ENCODE measurements around the gene FLNC. TPM values are rescaled to one million over a fixed set of nuclear protein-coding genes. Genes with fewer than 3 reads are reported as not detected.
A peak's percentile ranks its signal among the peaks of the same experiment; 100 is the strongest.

FLNC gene
- total and polyA plus RNA-seq, 2 of the 13 experiments (the other 11 are each of a cell fraction or from before 2014, with no cell fraction given): 0.02 TPM; not detected in 1

- no peak for TF ChIP-seq ZNF775 (CRISPR knock-in tag; IDR thresholded peaks at IDR 0.05; ENCODE audit: borderline replicate concordance)
- TF ChIP-seq SALL2 (CRISPR knock-in tag; IDR thresholded peaks at IDR 0.05): no peak
- TF ChIP-seq SAFB2 (CRISPR knock-in tag; IDR thresholded peaks at IDR 0.05; ENCODE audit: borderline replicate concordance, low read depth): peak; percentile 69; the same call in 1 of the 2 replicates
- TF ChIP-seq HOXA3 (CRISPR knock-in tag; IDR thresholded peaks at IDR 0.05): peak; percentile 32; the same call in 1 of the 2 replicates
- TF ChIP-seq SNAPC5 (CRISPR knock-in tag; IDR thresholded peaks at IDR 0.05; ENCODE audit: borderline replicate concordance): no peak
- TF ChIP-seq ZNF614 (CRISPR knock-in tag; IDR thresholded peaks at IDR 0.05; ENCODE audit: borderline replicate concordance): peak; percentile 12; the same call in 1 of the 2 replicates
- no peak for TF ChIP-seq MAFK (conservative IDR thresholded peaks at IDR 0.05 in 1 of 2, IDR thresholded peaks at IDR 0.05 in 1 of 2; ENCODE audit: low read length in 2 of 2)
- no peak for TF ChIP-seq ARNT (IDR thresholded peaks at IDR 0.05)
- no peak for TF ChIP-seq ZNF879 (CRISPR knock-in tag; IDR thresholded peaks at IDR 0.05)
- TF ChIP-seq ZNF354B (CRISPR knock-in tag; IDR thresholded peaks at IDR 0.05): no peak
- no peak for TF ChIP-seq PAF1 (CRISPR knock-in tag; IDR thresholded peaks at IDR 0.05)
- TF ChIP-seq YEATS2 (CRISPR knock-in tag; IDR thresholded peaks at IDR 0.05; ENCODE audit: borderline replicate concordance): peak; percentile 42; the same call in 1 of the 2 replicates
- TF ChIP-seq SRY (CRISPR knock-in tag; IDR thresholded peaks at IDR 0.05): peak; percentile 22; the same call in 1 of the 2 replicates
- TF ChIP-seq CBFB (CRISPR knock-in tag; IDR thresholded peaks at IDR 0.05): no peak
- TF ChIP-seq ZNF570 (CRISPR knock-in tag; IDR thresholded peaks at IDR 0.05; ENCODE audit: borderline replicate concordance): no peak
- TF ChIP-seq LRRFIP1 (CRISPR knock-in tag; conservative IDR thresholded peaks at IDR 0.05): no peak
- TF ChIP-seq STAT5B (CRISPR knock-in tag; IDR thresholded peaks at IDR 0.05): no peak
- TF ChIP-seq ZNF383 (CRISPR knock-in tag; IDR thresholded peaks at IDR 0.05; ENCODE audit: borderline replicate concordance): 0 out of 2 replicates have a peak, but pooled peaks have one; percentile 48
- TF ChIP-seq ZNF766 (CRISPR knock-in tag; IDR thresholded peaks at IDR 0.05; ENCODE audit: borderline replicate concordance): no peak
- no peak for TF ChIP-seq ZBTB20 (CRISPR knock-in tag; IDR thresholded peaks at IDR 0.05; ENCODE audit: borderline replicate concordance, low read depth)
- no peak for TF ChIP-seq MZF1 (CRISPR knock-in tag; IDR thresholded peaks at IDR 0.05; ENCODE audit: borderline replicate concordance)
- no peak for TF ChIP-seq ZNF562 (CRISPR knock-in tag; IDR thresholded peaks at IDR 0.05; ENCODE audit: borderline replicate concordance)
- no peak for TF ChIP-seq ZNF138 (CRISPR knock-in tag; IDR thresholded peaks at IDR 0.05; ENCODE audit: low read depth)
- TF ChIP-seq ZBED4 (CRISPR knock-in tag; IDR thresholded peaks at IDR 0.05; ENCODE audit: borderline replicate concordance): no peak
Observed at GRCh38 chr7:128862571-128863432, 32.6 kb downstream of the FLNC start, which contains the start of gene ATP6V1F (continued).
